A549 treated with CORT108297 at 1 μM for 4 hours (cell line): ENCODE results near the gene HBZ. TPM values are rescaled to one million over a fixed set of nuclear protein-coding genes. Genes with fewer than 3 reads are reported as not detected.

Experiments used
- total RNA-seq: library from RNA; stranded (reverse); fragments of 200-300 nt; extraction: Qiagen RNA extraction; gene quantifications from 5 replicates; pipeline ENCODE4 v1.2.3, GENCODE V29; 2022

Gene HBZ
- 0.14 TPM in 1 of 5 replicates, not detected in the others for total RNA-seq

GRCh38 chr16:152141-153128 is at the start of gene HBZ:
Gene HBZ, plus strand, starts transcription at chr16:152644. Its CDS starts 266 bp downstream, at chr16:152910.

GRCh38 chr16:165539-166374 is 13.3 kb downstream of the HBZ start, which contains the start of gene HBM:
Gene HBM, plus strand, starts transcription at chr16:165978. Its CDS starts 20 bp downstream, at chr16:165998.

GRCh38 chr16:172374-172941 is 20.0 kb downstream of the HBZ start, which contains the start of gene HBA2:
Gene HBA2, plus strand, starts transcription at chr16:172876. Its CDS starts 37 bp downstream, at chr16:172913.

GRCh38 chr16:176477-177382 is 24.3 kb downstream of the HBZ start, which contains the start of gene HBA1:
Gene HBA1, plus strand, starts transcription at chr16:176680. Its CDS starts 37 bp downstream, at chr16:176717.

GRCh38 chr16:180101-180675 is 27.7 kb downstream of the HBZ start, which contains the start of gene HBQ1:
Gene HBQ1, plus strand, starts transcription at chr16:180459. Its CDS starts 28 bp downstream, at chr16:180487.

Other genes starting within 250 kb of the HBZ start
- 34.9 to 43.5 TPM (median 39.9 TPM) in 5 replicates for gene POLR3K, start 99.0 kb upstream of the HBZ start, total RNA-seq
- gene SNRNP25, start 98.8 kb upstream of the HBZ start, total RNA-seq, result 60.7 to 80.1 TPM (median 75.4 TPM) in 5 replicates
- 22.0 to 32.9 TPM (median 31.9 TPM) in 5 replicates for gene RHBDF1, start 80.0 kb upstream of the HBZ start, total RNA-seq
- gene MPG, start 74.4 kb upstream of the HBZ start, total RNA-seq, result 54.0 to 82.9 TPM (median 75.4 TPM) in 5 replicates
- 21.7 to 30.8 TPM (median 29.6 TPM) in 5 replicates for gene NPRL3, start 14.0 kb upstream of the HBZ start, total RNA-seq
- gene HBM, start 13.3 kb downstream of the HBZ start, total RNA-seq, result not detected in 5 replicates
- 0.24 to 0.60 TPM (median 0.47 TPM) in 4 of 5 replicates, not detected in the other for gene HBA2, start 20.2 kb downstream of the HBZ start, total RNA-seq
- gene HBA1, start 24.0 kb downstream of the HBZ start, total RNA-seq, result 0.78 to 1.9 TPM (median 1.1 TPM) in 5 replicates
- gene HBQ1, start 27.8 kb downstream of the HBZ start, total RNA-seq, result 4.4 to 9.2 TPM (median 6.8 TPM) in 5 replicates
- gene LUC7L, start 76.8 kb downstream of the HBZ start, total RNA-seq, result 48.6 to 54.3 TPM (median 52.6 TPM) in 5 replicates
- 44.1 to 50.9 TPM (median 47.7 TPM) in 5 replicates for gene FAM234A, start 82.2 kb downstream of the HBZ start, total RNA-seq
- gene RGS11, start 123.3 kb downstream of the HBZ start, total RNA-seq, result 3.5 to 5.6 TPM (median 5.3 TPM) in 5 replicates
- gene ARHGDIG, start 127.9 kb downstream of the HBZ start, total RNA-seq, result 2.4 to 3.5 TPM (median 3.3 TPM) in 5 replicates
- gene PDIA2, start 130.5 kb downstream of the HBZ start, total RNA-seq, result 0.42 to 0.74 TPM (median 0.48 TPM) in 5 replicates
- 26.1 to 36.7 TPM (median 35.3 TPM) in 5 replicates for gene AXIN1, start 200.1 kb downstream of the HBZ start, total RNA-seq
- gene MRPL28, start 217.9 kb downstream of the HBZ start, total RNA-seq, result 122 to 138 TPM (median 130 TPM) in 5 replicates
- gene PGAP6, start 229.3 kb downstream of the HBZ start, total RNA-seq, result 25.0 to 40.2 TPM (median 40.2 TPM) in 5 replicates
- gene NME4, start 244.6 kb downstream of the HBZ start, total RNA-seq, result 274 to 468 TPM (median 443 TPM) in 5 replicates
- gene DECR2, start 249.2 kb downstream of the HBZ start, total RNA-seq, result 19.7 to 30.5 TPM (median 29.6 TPM) in 5 replicates